ENCODE measurements around the gene UBE2E3. TPM values are rescaled to one million over a fixed set of nuclear protein-coding genes. Genes with fewer than 3 reads are reported as not detected.

UBE2E3 gene
- total and polyA plus RNA-seq, 4 donors, result 21.3 to 51.5 (median 32.0) TPM

DNA sequence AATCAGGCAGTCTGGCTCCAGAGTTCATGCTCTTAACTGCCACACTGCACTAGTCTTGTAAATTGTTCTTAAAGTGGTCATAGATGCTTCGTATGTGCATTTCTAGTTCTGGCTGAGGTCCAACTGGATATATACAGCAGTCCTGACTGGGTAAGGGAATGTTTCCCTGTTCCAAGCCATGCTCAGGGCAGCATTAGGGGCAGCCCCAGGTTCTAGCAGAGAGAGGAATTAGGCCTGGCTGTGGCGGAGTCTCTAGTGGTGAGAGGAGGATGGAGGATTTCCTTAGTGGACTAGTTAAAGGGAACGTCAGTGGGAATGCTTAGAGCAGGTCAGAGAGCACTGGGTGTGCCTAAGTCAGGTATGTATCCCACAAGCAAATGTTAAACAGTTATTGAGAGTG, 28.0 kb downstream of the UBE2E3 start:
- Histone ChIP-seq H3K9me3 (ENCODE audit: control insufficient read depth in 4 of 4, low read length in 3 of 4) (no peaks in the 10 kb centered on the region), H3K27me3 (ENCODE audit: control insufficient read depth in 4 of 4, insufficient read depth in 4 of 4, low read length in 3 of 4) (no peaks in the 10 kb centered on the region), H3K4me1 (ENCODE audit: control insufficient read depth in 4 of 4, insufficient read depth in 4 of 4, low read length in 3 of 4) (peaks cover 0 to 17% (median 5%) of the 10 kb centered on the region in 4 donors), H3K9ac (ENCODE audit: low read depth in 1 of 2, low read length in 2 of 2) (no peak overlapping the region), H3K36me3 (ENCODE audit: control insufficient read depth in 4 of 4, insufficient read depth in 3 of 4, low read depth in 1 of 4, low read length in 3 of 4) (no peaks in the 10 kb centered on the region), H3K4me3 (ENCODE audit: low read depth in 1 of 3, low read length in 3 of 3) (no peak overlapping the region), H3K27ac (ENCODE audit: low read depth in 1 of 2, low read length in 2 of 2) (no peak overlapping the region)
- 75% methylated on average over 3 of the region's 3 CpGs for WGBS
- DNase-seq (ENCODE audit: low spot score), result no peak
- TF ChIP-seq NR2F2 (IDR thresholded peaks at IDR 0.05) (no peak), HNF4A (conservative IDR thresholded peaks at IDR 0.05) (no peak), RAD21 (IDR thresholded peaks at IDR 0.05) (no peak), FOXA2 (IDR thresholded peaks at IDR 0.05) (no peak), RXRA (IDR thresholded peaks at IDR 0.05) (no peak), TAF1 (conservative IDR thresholded peaks at IDR 0.05) (no peak), SP1 (IDR thresholded peaks at IDR 0.05) (no peak), FOXA1 (IDR thresholded peaks at IDR 0.05) (no peak), GABPA (IDR thresholded peaks at IDR 0.05 in 1 of 2, conservative IDR thresholded peaks at IDR 0.05 in 1 of 2) (no peak), JUND (IDR thresholded peaks at IDR 0.05) (no peak), YY1 (IDR thresholded peaks at IDR 0.05) (no peak), EGR1 (IDR thresholded peaks at IDR 0.05; ENCODE audit: low read depth in 2 of 2) (no peak), HNF4G (IDR thresholded peaks at IDR 0.05) (no peak)
- TF ChIP-seq, protein P1, sequence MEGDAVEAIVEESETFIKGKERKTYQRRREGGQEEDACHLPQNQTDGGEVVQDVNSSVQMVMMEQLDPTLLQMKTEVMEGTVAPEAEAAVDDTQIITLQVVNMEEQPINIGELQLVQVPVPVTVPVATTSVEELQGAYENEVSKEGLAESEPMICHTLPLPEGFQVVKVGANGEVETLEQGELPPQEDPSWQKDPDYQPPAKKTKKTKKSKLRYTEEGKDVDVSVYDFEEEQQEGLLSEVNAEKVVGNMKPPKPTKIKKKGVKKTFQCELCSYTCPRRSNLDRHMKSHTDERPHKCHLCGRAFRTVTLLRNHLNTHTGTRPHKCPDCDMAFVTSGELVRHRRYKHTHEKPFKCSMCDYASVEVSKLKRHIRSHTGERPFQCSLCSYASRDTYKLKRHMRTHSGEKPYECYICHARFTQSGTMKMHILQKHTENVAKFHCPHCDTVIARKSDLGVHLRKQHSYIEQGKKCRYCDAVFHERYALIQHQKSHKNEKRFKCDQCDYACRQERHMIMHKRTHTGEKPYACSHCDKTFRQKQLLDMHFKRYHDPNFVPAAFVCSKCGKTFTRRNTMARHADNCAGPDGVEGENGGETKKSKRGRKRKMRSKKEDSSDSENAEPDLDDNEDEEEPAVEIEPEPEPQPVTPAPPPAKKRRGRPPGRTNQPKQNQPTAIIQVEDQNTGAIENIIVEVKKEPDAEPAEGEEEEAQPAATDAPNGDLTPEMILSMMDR (IDR thresholded peaks at IDR 0.05; ENCODE audit: low read depth, low read length, missing input control), result no peak
- TF ChIP-seq, protein P2, sequence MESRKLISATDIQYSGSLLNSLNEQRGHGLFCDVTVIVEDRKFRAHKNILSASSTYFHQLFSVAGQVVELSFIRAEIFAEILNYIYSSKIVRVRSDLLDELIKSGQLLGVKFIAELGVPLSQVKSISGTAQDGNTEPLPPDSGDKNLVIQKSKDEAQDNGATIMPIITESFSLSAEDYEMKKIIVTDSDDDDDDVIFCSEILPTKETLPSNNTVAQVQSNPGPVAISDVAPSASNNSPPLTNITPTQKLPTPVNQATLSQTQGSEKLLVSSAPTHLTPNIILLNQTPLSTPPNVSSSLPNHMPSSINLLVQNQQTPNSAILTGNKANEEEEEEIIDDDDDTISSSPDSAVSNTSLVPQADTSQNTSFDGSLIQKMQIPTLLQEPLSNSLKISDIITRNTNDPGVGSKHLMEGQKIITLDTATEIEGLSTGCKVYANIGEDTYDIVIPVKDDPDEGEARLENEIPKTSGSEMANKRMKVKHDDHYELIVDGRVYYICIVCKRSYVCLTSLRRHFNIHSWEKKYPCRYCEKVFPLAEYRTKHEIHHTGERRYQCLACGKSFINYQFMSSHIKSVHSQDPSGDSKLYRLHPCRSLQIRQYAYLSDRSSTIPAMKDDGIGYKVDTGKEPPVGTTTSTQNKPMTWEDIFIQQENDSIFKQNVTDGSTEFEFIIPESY (IDR thresholded peaks at IDR 0.05), result no peak
- TF ChIP-seq, protein P3, sequence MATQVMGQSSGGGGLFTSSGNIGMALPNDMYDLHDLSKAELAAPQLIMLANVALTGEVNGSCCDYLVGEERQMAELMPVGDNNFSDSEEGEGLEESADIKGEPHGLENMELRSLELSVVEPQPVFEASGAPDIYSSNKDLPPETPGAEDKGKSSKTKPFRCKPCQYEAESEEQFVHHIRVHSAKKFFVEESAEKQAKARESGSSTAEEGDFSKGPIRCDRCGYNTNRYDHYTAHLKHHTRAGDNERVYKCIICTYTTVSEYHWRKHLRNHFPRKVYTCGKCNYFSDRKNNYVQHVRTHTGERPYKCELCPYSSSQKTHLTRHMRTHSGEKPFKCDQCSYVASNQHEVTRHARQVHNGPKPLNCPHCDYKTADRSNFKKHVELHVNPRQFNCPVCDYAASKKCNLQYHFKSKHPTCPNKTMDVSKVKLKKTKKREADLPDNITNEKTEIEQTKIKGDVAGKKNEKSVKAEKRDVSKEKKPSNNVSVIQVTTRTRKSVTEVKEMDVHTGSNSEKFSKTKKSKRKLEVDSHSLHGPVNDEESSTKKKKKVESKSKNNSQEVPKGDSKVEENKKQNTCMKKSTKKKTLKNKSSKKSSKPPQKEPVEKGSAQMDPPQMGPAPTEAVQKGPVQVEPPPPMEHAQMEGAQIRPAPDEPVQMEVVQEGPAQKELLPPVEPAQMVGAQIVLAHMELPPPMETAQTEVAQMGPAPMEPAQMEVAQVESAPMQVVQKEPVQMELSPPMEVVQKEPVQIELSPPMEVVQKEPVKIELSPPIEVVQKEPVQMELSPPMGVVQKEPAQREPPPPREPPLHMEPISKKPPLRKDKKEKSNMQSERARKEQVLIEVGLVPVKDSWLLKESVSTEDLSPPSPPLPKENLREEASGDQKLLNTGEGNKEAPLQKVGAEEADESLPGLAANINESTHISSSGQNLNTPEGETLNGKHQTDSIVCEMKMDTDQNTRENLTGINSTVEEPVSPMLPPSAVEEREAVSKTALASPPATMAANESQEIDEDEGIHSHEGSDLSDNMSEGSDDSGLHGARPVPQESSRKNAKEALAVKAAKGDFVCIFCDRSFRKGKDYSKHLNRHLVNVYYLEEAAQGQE (IDR thresholded peaks at IDR 0.05), result no peak
- TF ChIP-seq, protein P4, sequence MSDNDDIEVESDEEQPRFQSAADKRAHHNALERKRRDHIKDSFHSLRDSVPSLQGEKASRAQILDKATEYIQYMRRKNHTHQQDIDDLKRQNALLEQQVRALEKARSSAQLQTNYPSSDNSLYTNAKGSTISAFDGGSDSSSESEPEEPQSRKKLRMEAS (IDR thresholded peaks at IDR 0.05), result no peak
- TF ChIP-seq, protein P5, sequence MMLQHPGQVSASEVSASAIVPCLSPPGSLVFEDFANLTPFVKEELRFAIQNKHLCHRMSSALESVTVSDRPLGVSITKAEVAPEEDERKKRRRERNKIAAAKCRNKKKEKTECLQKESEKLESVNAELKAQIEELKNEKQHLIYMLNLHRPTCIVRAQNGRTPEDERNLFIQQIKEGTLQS (IDR thresholded peaks at IDR 0.05), result no peak

Measured in liver (tissue), 9 donors.